HepG2 (cell line): ENCODE measurements around the gene C10orf71. TPM values are rescaled to one million over a fixed set of nuclear protein-coding genes. Genes with fewer than 3 reads are reported as not detected.

ENCODE experiments used
- ATAC-seq: fragments of 200-7000 bp; cut with Tn5 transposase; 3 replicates; pipeline ENCODE4 v1.9.1; 2020; ENCODE audit warnings: mild to moderate bottlenecking, moderate library complexity
- BruUV-seq: library from RNA; stranded (reverse); fragments of 400-500 nt; replicated peaks from 2 replicates; lab custom pipeline; 2021; lab: Mats Ljungman, UMichigan
- CTCF ChIA-PET: fragments of 300-600 bp; formaldehyde crosslinking; extraction: SDS; loops from one replicate; lab custom pipeline; 2021; ENCODE audit warnings: low total read pairs, inconsistent platforms, low intra/inter-chr PET ratio; lab: Yijun Ruan, JAX
- POLR2A ChIA-PET: fragments of 350-600 bp; sonication (Branson Sonifier 250); formaldehyde crosslinking; loops from one replicate; lab custom pipeline; 2020; ENCODE audit warnings: antibody characterized with exemption, inconsistent platforms; lab: Yijun Ruan, JAX
- DNase-seq: peaks from one replicate; pipeline ENCODE4 v3.0.0-alpha.2; 2015; ENCODE audit warnings: low spot score
- FAIRE-seq: peaks from 3 replicates; lab custom pipeline; 2011; peaks lifted over from hg19 to GRCh38; lab: Jason Lieb, UNC
- H2AFZ ChIP-seq: one replicate; pipeline ENCODE4 v1.6.1; 2011; ENCODE audit warnings: low read length, inconsistent platforms
- H3K27ac ChIP-seq: fragments of 300-600 bp; 3 replicates; pipeline ENCODE4 v1.8.0; 2011; ENCODE audit warnings: mixed run types, mild to moderate bottlenecking, mixed read lengths, low read length, inconsistent platforms; ENCODE audit not compliant: insufficient read depth; ENCODE audit errors: extremely low read length
- H3K27me3 ChIP-seq, 2 experiments: fragments of 200-600 bp in 1 of 2; 2 replicates in 1 of 2; 3 replicates in 1 of 2; pipeline versions ENCODE4 v1.6.0 to v1.8.0; 2011; ENCODE audit warnings: low read length in 2 of 2, mild to moderate bottlenecking in 2 of 2, moderate library complexity in 2 of 2, inconsistent platforms in 1 of 2; ENCODE audit not compliant: insufficient read depth in 2 of 2, control insufficient read depth in 1 of 2
- H3K36me3 ChIP-seq, 2 experiments: fragments of 200-600 bp in 1 of 2; replicated peaks in 1 of 2; 2 replicates in 1 of 2; 3 replicates in 1 of 2; pipeline versions ENCODE4 v1.5.1 to v1.8.0; 2011; ENCODE audit warnings: low read length in 2 of 2, inconsistent platforms in 1 of 2; ENCODE audit not compliant: insufficient read depth in 2 of 2, control insufficient read depth in 1 of 2
- H3K4me1 ChIP-seq: 2 replicates; pipeline ENCODE4 v1.5.1; 2012; ENCODE audit warnings: low read length, inconsistent platforms; ENCODE audit not compliant: insufficient read depth
- H3K4me2 ChIP-seq: 2 replicates; pipeline ENCODE4 v1.6.0; 2011; ENCODE audit warnings: low read depth, low read length, inconsistent platforms
- H3K4me3 ChIP-seq, 3 experiments: fragments of 200-600 bp in 1 of 3; sonication (generic), shearing (Covaris generic) in 1 of 3; replicated peaks in 1 of 3; 2 replicates each; pipeline ENCODE4 v1.5.1; 2011 to 2016; ENCODE audit warnings: low read length in 3 of 3, inconsistent platforms in 2 of 3, low read depth in 2 of 3, mild to moderate bottlenecking in 2 of 3, control low read depth in 1 of 3, mixed read lengths in 1 of 3; ENCODE audit not compliant: insufficient read depth in 1 of 3
- H3K79me2 ChIP-seq: one replicate; pipeline ENCODE4 v1.6.1; 2011; ENCODE audit warnings: low read length, inconsistent platforms; ENCODE audit not compliant: insufficient read depth
- H3K9ac ChIP-seq: 2 replicates; pipeline ENCODE4 v1.6.0; 2011; ENCODE audit warnings: mild to moderate bottlenecking, low read depth, low read length, inconsistent platforms; ENCODE audit not compliant: insufficient read depth
- H3K9me3 ChIP-seq: 2 replicates; pipeline ENCODE4 v1.5.1; 2012; ENCODE audit warnings: mild to moderate bottlenecking, low read length
- H4K20me1 ChIP-seq: 2 replicates; pipeline ENCODE4 v1.6.0; 2011; ENCODE audit warnings: inconsistent platforms, mild to moderate bottlenecking, low read length, moderate library complexity; ENCODE audit not compliant: insufficient read depth
- CERS6 ChIP-seq: sonication (generic); formaldehyde crosslinking; IDR thresholded peaks from 2 replicates; pipeline ENCODE4 v1.5.0; 2020; ENCODE audit warnings: missing genetic modification reagents
- HMGA1 ChIP-seq: sonication (generic); formaldehyde crosslinking; conservative IDR thresholded peaks from 2 replicates; pipeline ENCODE4 v1.4.0; 2020; ENCODE audit warnings: missing genetic modification reagents
- HNF4A ChIP-seq: sonication (generic); formaldehyde crosslinking; IDR thresholded peaks from 2 replicates; pipeline ENCODE4 v1.4.0; 2020; ENCODE audit warnings: missing genetic modification reagents
- REXO4 ChIP-seq: sonication (generic); formaldehyde crosslinking; IDR thresholded peaks from 2 replicates; pipeline ENCODE4 v1.8.0; 2022; ENCODE audit warnings: missing genetic modification reagents, mild to moderate bottlenecking, borderline replicate concordance
- SRSF1 ChIP-seq: fragments of 200-400 bp; formaldehyde crosslinking; optimal IDR thresholded peaks from 2 replicates; pipeline ENCODE3; 2017; ENCODE audit warnings: mild to moderate bottlenecking, low read depth, low read length, moderate library complexity
- ZNF10 ChIP-seq: sonication (generic); formaldehyde crosslinking; IDR thresholded peaks from 2 replicates; pipeline ENCODE4 v1.4.0; 2020; ENCODE audit warnings: mild to moderate bottlenecking, low read depth, missing genetic modification reagents, borderline replicate concordance
- ZNF512 ChIP-seq: sonication (generic); formaldehyde crosslinking; IDR thresholded peaks from 2 replicates; pipeline ENCODE4 v1.4.0; 2020; ENCODE audit warnings: mild to moderate bottlenecking, missing genetic modification reagents
- ZNF660 ChIP-seq: sonication (generic); formaldehyde crosslinking; IDR thresholded peaks from 2 replicates; pipeline ENCODE4 v1.5.1; 2020; ENCODE audit warnings: mild to moderate bottlenecking, low read depth, missing genetic modification reagents, borderline replicate concordance
- ZNF687 ChIP-seq: sonication (generic); formaldehyde crosslinking; IDR thresholded peaks from 2 replicates; pipeline ENCODE4 v1.5.1; 2020; ENCODE audit warnings: mild to moderate bottlenecking, missing genetic modification reagents, moderate library complexity
- ZSCAN30 ChIP-seq: sonication (generic); formaldehyde crosslinking; IDR thresholded peaks from 2 replicates; pipeline ENCODE4 v1.5.0; 2020; ENCODE audit warnings: mild to moderate bottlenecking, missing genetic modification reagents
- ZXDC ChIP-seq: sonication (generic); formaldehyde crosslinking; IDR thresholded peaks from 2 replicates; pipeline ENCODE4 v1.5.0; 2020; ENCODE audit warnings: mild to moderate bottlenecking, missing genetic modification reagents
- WGBS: methylation state at CpG from one replicate; pipeline ENCODE4 v1.1.6; 2017; ENCODE audit warnings: low lambda C conversion rate; 5-methylcytosine and 5-hydroxymethylcytosine counted together
- in situ Hi-C: cut with HindIII; loops from 2 replicates; pipeline ENCODE4 v1.10.0; 2017; ENCODE audit warnings: low pct_unique_long_range_greater_than_20kb; ENCODE audit not compliant: extremely low pct_ligation_motif_present
- intact Hi-C: fragments of 100-400 bp; cut with micrococcal nuclease; formaldehyde crosslinking; loops from one replicate; pipeline ENCODE4 v1.10.0; 2022; ENCODE audit not compliant: unreplicated experiment
- polyA plus RNA-seq, 8 experiments: library from polyadenylated mRNA; depleted of rRNA in 3 of 8; stranded (reverse) in 7 of 8; unstranded in 1 of 8; fragments of >200 nt; fragmentation: Illumina TruSeq in 4 of 8; extraction: Trizol in 4 of 8; gene quantifications; 2 replicates each; pipeline versions ENCODE4 v1.2.1 to v1.2.3, GENCODE V29; 2011 to 2016; ENCODE audit warnings: low read depth in 4 of 8, missing spikeins in 1 of 8, mixed read lengths in 1 of 8; ENCODE audit not compliant: insufficient read depth in 1 of 8
- total RNA-seq, 5 experiments: library from RNA; depleted of rRNA; stranded (reverse); fragments of >200 nt; fragmentation: Illumina TruSeq; extraction: Trizol; gene quantifications; 2 replicates each; pipeline ENCODE4 v1.2.3, GENCODE V29; 2016; ENCODE audit warnings: low read depth in 1 of 5

Gene C10orf71
- total and polyA plus RNA-seq, 2 of the 13 experiments (the other 11 are each of a cell fraction or from before 2014, with no cell fraction given): not detected

- TF ChIP-seq ZNF512 (no peak), REXO4 (CRISPR knock-in tag) (no peak), SRSF1 (no peak), HNF4A (no peak)
These were observed 28.3 kb downstream of the C10orf71 start (continued) for GRCh38 chr10:49327036-49327813.

GRCh38 chr10:49328401-49329145 lies 29.6 kb downstream of the C10orf71 start:
- peaks cover 5 to 42% of the 10 kb centered on the region in 2 experiments; a peak in 4 of 5 replicates for H3K27me3 ChIP-seq
- CTCF ChIA-PET: no interaction called here
- WGBS: 22% methylated on average over 9 of the region's 9 CpGs
- TF ChIP-seq ZSCAN30 (no peak), ZXDC (CRISPR knock-in tag) (no peak), HMGA1 (CRISPR knock-in tag) (no peak), ZNF660 (CRISPR knock-in tag) (no peak), ZNF687 (CRISPR knock-in tag) (no peak), CERS6 (CRISPR knock-in tag) (no peak), ZNF10 (no peak)

More at GRCh38 chr10:49328401-49329145, 29.6 kb downstream of the C10orf71 start:
- Histone ChIP-seq H3K27ac (no peak overlapping the region), H3K4me2 (no peak overlapping the region), H3K4me3 (no peak overlapping the region), H3K79me2 (no peaks in the 10 kb centered on the region), H2AFZ (no peak overlapping the region), H3K36me3 (no peaks in the 10 kb centered on the region), H3K4me1 (no peaks in the 10 kb centered on the region), H3K9me3 (no peaks in the 10 kb centered on the region), H4K20me1 (no peaks in the 10 kb centered on the region), H3K9ac (no peak overlapping the region)
- BruUV-seq: no TSS peak
- in situ Hi-C loops: no loop called here
- ATAC-seq (no peak), DNase-seq (no peak), FAIRE-seq (no peak)
- intact Hi-C loops: no loop called here
- POLR2A ChIA-PET: no interaction called here
